Osteocyte (in vitro differentiated cells): Measurements from ENCODE around the gene TRNAU1AP. TPM values are rescaled to one million over a fixed set of nuclear protein-coding genes. Genes with fewer than 3 reads are reported as not detected.

Experiments
- DNase-seq: peaks from one replicate; pipeline ENCODE4 v3.0.0; 2021; ENCODE audit warnings: mixed read lengths; ENCODE audit not compliant: unreplicated experiment; ENCODE audit errors: extremely low spot score
- H3K27ac Mint-ChIP-seq: one replicate; pipeline ENCODE4 v1.8.0; 2021; ENCODE audit warnings: mild to moderate bottlenecking, mixed read lengths; ENCODE audit not compliant: unreplicated experiment
- H3K27me3 Mint-ChIP-seq: one replicate; pipeline ENCODE4 v1.8.0; 2021; ENCODE audit warnings: mixed read lengths; ENCODE audit not compliant: unreplicated experiment
- H3K36me3 Mint-ChIP-seq: one replicate; pipeline ENCODE4 v1.8.0; 2021; ENCODE audit warnings: mixed read lengths; ENCODE audit not compliant: unreplicated experiment
- H3K4me1 Mint-ChIP-seq: one replicate; pipeline ENCODE4 v1.8.0; 2021; ENCODE audit warnings: mixed read lengths; ENCODE audit not compliant: unreplicated experiment
- H3K4me3 Mint-ChIP-seq: one replicate; pipeline ENCODE4 v1.8.0; 2021; ENCODE audit warnings: mild to moderate bottlenecking, moderate library complexity, mixed read lengths; ENCODE audit not compliant: unreplicated experiment
- H3K9me3 Mint-ChIP-seq: one replicate; pipeline ENCODE4 v1.8.0; 2021; ENCODE audit warnings: mixed read lengths; ENCODE audit not compliant: unreplicated experiment
- long read RNA-seq: library from polyadenylated mRNA; unstranded; transcript quantifications from one replicate; pipeline ENCODE4 v2.0.0, GENCODE V29; 2021
- total RNA-seq: library from RNA; stranded (reverse); gene quantifications from 2 replicates; pipeline ENCODE4 v1.2.1, GENCODE V29; 2021
- TF ChIP-seq, protein P1 (sequence below): fragments of 200-600 bp; sonication (generic); IDR thresholded peaks from 2 replicates; pipeline ENCODE4 v1.5.0; 2021; ENCODE audit warnings: antibody characterized with exemption, mild to moderate bottlenecking, moderate library complexity

The TRNAU1AP gene
- 21.2 and 23.3 TPM in 2 replicates for total RNA-seq
- long read RNA-seq, transcript TRNAU1AP-201 (9 exons, 1,799 nt) = major isoform, 27 of 69 reads
- long read RNA-seq, transcript TRNAU1AP-205 (10 exons, 1,132 nt) = minor isoform, 6 of 69 reads
- long read RNA-seq, partial matches to known transcripts = 6 of 69 reads
- long read RNA-seq, other reads (novel, unspliced or antisense) = 30 of 69 reads

DNA sequence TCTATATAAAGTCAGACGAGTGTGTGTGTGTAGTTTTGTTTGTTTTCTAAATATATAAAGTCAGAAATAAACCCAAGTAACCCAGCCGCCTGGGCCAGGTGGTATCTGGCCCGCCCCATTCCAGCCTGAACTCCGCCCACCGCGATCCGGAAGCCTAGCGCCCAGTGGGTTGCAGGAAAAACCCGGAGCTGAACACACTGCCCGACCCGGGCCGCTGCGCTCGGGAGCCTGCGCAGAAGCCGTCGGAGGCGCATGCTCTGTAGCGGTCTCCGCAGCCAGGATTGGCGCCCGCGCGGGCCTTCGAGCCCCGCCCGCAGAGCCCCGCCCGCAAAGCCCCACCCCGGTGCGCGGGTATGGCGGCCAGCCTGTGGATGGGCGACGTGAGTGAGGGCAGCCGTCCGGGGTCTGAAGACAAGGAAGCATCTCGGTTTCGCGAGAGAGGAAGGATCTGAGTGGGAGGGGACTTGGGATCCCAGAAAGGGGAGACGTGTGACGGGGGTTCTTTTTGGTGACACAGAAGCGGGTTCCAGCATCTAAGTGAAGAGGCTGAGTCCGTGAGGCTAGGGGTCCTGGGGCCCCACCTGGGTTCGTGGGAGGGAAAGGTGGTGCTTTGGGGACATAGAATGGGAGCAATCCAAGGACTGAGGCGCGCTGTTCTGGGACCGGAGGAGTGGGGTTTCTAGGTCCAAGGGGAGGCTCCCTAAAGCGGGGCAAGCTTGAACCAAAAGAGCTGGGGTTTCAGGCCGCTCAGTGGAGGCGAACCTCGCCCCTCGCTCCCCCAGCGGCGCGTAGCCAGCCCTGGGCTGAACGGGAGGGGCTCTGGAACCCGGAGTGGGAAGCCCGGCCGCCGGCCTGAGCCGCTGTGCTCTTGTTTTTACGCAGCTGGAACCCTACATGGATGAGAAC lies at the start of gene TRNAU1AP:
Gene TRNAU1AP (plus strand): TSS at position 328 of the 906 bp plus-strand sequence. CDS start 26 bp downstream, at position 354.
- peak within 1 kb of the TSS; percentile 100 for H3K4me3 Mint-ChIP-seq
- H3K36me3 Mint-ChIP-seq = peaks cover 13% of the 10 kb centered on the region
- no peaks in the 10 kb centered on the region for H3K27me3 Mint-ChIP-seq

DNA sequence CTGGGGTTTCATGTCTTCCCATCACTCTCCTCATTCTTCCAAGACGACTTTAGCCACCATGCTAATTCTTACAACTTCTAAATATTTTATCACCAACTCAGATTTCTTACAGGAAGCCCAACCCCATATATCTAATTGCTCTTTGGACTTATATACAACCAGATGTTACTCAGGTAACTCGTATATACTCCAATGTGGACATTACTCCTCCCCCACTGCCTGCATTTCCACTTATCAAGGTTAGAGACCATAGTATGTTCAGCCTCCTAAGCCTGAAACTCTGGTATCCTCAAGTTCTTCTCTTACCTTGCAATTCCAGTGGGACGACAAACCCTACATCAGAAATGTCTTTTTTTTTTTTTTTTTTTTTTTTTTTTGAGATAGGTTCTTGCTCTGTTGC lies 49.8 kb upstream of the TRNAU1AP start:
- Mint-ChIP-seq H3K4me3 (no peak overlapping the region), H3K27me3 (no peaks in the 10 kb centered on the region), H3K4me1 (peaks cover 12% of the 10 kb centered on the region), H3K27ac (peak overlapping the region; percentile 3), H3K36me3 (peaks cover 16% of the 10 kb centered on the region), H3K9me3 (no peaks in the 10 kb centered on the region)
- TF ChIP-seq, protein P1, sequence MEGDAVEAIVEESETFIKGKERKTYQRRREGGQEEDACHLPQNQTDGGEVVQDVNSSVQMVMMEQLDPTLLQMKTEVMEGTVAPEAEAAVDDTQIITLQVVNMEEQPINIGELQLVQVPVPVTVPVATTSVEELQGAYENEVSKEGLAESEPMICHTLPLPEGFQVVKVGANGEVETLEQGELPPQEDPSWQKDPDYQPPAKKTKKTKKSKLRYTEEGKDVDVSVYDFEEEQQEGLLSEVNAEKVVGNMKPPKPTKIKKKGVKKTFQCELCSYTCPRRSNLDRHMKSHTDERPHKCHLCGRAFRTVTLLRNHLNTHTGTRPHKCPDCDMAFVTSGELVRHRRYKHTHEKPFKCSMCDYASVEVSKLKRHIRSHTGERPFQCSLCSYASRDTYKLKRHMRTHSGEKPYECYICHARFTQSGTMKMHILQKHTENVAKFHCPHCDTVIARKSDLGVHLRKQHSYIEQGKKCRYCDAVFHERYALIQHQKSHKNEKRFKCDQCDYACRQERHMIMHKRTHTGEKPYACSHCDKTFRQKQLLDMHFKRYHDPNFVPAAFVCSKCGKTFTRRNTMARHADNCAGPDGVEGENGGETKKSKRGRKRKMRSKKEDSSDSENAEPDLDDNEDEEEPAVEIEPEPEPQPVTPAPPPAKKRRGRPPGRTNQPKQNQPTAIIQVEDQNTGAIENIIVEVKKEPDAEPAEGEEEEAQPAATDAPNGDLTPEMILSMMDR = no peak
- DNase-seq = no peak

More for the DNA sequence above, at the start of gene TRNAU1AP:
- Mint-ChIP-seq H3K4me1 (peaks cover 14% of the 10 kb centered on the region), H3K27ac (peak within 1 kb of the TSS; percentile 99), H3K9me3 (no peaks in the 10 kb centered on the region)
- TF ChIP-seq, protein P1 = no peak
- peak; percentile 99 for DNase-seq

DNA sequence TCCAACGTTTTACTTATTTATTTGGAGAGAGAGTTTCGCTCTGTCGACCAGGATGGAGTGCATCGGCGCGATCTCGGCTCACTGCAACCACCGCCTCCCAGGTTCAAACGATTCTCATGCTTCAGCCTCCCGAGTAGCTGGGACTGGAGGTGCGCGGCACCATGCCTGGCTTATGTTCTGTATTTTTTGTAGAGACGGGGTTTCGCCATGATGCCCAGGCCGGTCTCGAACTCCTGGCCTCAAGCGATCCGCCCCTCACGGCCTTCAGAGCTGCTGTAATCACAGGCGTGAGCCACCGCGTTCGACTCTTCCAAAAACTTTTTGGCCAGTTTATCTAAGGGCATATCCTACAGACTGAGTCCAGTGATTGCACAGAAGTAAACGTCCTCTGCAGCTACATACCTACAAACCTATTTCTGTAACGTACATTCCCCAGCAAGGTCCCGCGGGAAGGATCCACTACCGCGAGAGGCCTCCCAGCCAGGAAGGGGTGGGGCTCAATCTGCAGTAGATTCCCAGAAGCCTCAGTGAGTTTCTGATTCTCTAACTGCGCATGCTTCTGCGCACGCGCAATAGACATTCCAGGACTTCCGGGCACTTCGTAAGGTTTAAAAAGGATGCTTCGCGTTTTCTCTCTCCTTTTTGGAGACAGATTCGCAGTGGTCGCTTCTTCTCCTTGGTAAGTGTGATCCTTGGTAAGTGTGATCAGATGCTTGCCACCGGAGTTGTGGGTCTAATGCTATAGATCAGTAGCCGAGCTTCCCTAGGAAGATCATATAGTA lies 47.3 kb upstream of the TRNAU1AP start, which contains the start of gene RCC1:
Gene RCC1 (plus strand): TSS at position 638 of the 782 bp plus-strand sequence. CDS start 23,824 bp downstream, outside the sequence.
- TF ChIP-seq, protein P1 = no peak
- Mint-ChIP-seq H3K4me3 (peak within 1 kb of the TSS; percentile 97), H3K9me3 (no peaks in the 10 kb centered on the region), H3K36me3 (peaks cover 36% of the 10 kb centered on the region), H3K27ac (peak within 1 kb of the TSS; percentile 96), H3K4me1 (peaks cover 36% of the 10 kb centered on the region), H3K27me3 (no peaks in the 10 kb centered on the region)
- peak; percentile 98 for DNase-seq

DNA sequence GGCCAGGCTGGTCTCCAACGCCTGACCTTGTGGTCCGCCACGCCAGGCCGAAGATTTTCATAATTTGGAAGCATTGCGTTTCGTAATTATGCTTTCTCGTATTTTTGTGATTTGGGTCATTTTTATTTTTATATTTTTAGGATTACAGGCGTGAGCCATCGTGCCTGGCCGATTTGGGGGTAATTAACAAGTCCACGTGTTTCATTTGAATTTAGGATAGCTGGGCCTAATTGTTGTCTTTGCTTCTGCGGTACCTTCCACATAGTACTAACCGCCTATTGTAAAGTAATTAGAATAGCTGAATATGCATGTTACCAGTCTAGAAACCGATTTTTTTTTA lies 46.0 kb upstream of the TRNAU1AP start:
- peaks cover 42% of the 10 kb centered on the region for H3K36me3 Mint-ChIP-seq
- H3K4me1 Mint-ChIP-seq = peaks cover 42% of the 10 kb centered on the region

More for the DNA sequence above, 46.0 kb upstream of the TRNAU1AP start:
- TF ChIP-seq, protein P1 = no peak
- peak overlapping the region; percentile 97 for H3K4me3 Mint-ChIP-seq
- no peaks in the 10 kb centered on the region for H3K9me3 Mint-ChIP-seq
- H3K27ac Mint-ChIP-seq = peak overlapping the region; percentile 96
- no peaks in the 10 kb centered on the region for H3K27me3 Mint-ChIP-seq
- DNase-seq = no peak
